HG03280 (cell line): ENCODE data around the gene DENND5A.
A peak's percentile ranks its signal among the peaks of the same experiment; 100 is the strongest.

Source experiments
- ATAC-seq: cut with Tn5 transposase; IDR thresholded peaks from one replicate; pipeline ENCODE4 v1.9.1; 2021; ENCODE audit warnings: mild to moderate bottlenecking, moderate library complexity; ENCODE audit not compliant: unreplicated experiment

The DENND5A gene

DNA sequence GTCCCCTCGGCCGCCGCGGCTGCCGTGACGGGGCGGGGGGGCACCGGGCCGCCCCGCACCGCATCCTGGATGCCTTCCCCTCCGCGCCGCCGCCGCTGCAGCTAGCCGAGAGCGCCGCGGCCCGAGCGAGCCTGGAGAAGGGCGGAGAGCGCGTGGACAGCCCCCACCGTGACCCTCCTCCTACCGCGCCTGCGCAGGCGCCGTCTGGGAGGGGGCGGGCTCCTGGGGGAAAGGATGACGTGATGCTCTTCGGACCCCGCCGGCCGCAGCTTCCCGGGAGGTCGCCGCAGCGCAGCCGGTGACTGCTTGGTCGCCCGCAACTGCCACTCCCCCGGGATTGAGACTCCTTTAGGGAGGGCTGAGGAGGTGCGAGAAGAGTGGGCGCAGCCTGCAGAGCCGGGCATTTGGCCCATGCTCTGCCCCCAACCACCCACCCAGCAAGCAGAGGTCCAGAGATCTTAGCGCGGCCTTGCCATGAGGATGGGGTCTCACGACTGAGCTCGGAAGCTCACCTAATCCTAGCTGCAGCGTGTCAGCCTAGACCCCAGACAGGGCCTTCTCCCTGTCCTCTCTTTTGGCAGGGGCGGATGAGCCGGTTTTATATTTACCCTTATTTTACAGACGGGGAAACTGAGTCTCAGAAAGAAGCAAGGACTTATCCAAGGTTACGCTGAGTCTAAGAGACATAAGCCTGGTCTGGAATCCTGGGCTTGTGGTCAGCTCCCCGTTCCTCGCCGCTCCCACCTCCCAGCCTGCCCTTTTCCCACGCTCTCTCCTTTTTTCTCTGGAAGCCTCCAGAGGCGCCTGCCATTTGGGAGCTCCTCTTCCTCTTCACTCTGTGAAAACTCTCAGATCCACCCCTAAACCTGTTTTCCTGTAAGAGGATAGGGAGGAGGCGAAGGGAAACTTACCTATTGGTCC, at the start of gene DENND5A:
DENND5A (minus strand) TSS at position 140 of the 921 bp plus-strand sequence. CDS start 281 bp downstream, outside the sequence.
- no peak for ATAC-seq

DNA sequence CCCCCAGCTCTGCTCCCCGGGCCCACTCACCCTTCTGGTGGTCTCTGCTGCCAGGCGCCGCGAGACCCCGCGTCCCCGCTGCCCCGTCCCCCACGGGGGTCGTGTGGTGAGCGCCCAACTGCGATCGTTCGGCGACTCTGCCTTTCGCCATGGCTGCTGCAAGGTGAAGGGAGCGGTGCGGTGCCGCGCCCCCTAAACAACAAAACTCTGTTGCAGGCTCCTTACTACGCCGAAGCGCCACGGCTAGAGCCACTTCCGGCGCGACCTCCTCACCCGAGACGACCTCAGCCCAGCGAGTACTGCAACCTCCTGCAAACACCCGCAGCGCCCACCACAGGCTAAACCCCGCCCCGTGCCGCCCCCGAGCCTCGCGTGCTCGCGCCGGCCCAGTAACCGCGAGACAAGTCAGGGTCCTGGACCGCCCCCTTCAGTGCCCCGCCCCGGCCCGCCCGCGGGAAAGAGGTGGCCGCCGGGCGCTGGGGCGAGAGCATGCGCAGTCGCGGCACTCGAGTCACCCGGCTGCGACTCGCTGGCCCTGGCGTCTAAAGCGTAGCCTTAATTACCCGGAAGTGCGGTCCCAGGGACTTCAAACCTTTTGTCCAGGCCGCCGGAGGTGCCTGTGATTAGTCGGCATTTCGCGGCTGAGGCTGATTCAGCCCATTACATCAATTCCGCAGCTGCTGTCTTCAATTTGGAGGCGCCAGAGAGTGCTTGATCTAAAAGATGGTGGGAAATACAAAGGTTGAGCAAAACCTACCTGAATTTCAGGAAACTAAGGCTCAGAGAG, 49.3 kb upstream of the DENND5A start, which contains the start of gene TMEM41B:
TMEM41B (minus strand) TSS at position 303 of the 787 bp plus-strand sequence; CDS start at position 151, 152 bp downstream.
- peak; percentile 98 for ATAC-seq

DNA sequence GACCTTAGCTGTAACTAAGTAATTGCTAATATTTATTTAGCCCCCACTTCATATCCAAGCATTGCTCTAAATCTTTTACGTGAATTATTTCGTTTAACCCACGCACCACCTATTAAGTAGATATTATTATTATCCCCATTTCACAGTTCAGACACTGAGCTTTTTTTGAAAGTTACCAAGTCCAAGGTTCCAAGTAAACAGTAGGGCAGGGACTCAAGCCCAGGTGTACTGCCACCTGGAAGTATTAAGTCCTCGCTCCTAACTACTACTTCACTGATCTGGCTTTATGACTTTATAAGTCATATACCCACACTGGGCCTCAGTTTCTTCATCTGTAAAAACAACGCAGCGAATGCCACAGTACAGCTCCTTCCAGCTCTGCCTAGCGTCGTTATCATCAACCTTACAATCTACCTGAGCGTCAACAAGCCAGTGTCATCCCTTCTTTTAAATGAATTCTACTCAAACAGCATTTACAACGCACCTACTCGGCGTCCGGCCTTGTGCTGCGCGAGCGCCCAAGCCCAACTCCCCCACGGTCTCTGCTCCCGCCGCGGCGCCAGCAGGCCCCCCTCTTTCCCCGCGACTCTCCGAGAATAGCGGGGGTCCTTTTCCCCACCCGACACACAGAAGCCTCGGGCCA, 48.6 kb upstream of the DENND5A start:
- peak; percentile 9 for ATAC-seq

- ATAC-seq, result no peak
These were observed 45.4 kb upstream of the DENND5A start for GRCh38 chr11:9310485-9311090.

- no peak for ATAC-seq
These were observed 39.0 kb upstream of the DENND5A start for GRCh38 chr11:9304178-9304577.

- ATAC-seq, result no peak
These were observed 37.3 kb upstream of the DENND5A start for GRCh38 chr11:9302448-9302847.

GRCh38 chr11:9301720-9302119, 36.6 kb upstream of the DENND5A start:
- no peak for ATAC-seq

- ATAC-seq, result no peak
These were observed 28.5 kb upstream of the DENND5A start for GRCh38 chr11:9293646-9294045.

- ATAC-seq, result no peak
These were observed 20.9 kb upstream of the DENND5A start for GRCh38 chr11:9285850-9286587.

DNA sequence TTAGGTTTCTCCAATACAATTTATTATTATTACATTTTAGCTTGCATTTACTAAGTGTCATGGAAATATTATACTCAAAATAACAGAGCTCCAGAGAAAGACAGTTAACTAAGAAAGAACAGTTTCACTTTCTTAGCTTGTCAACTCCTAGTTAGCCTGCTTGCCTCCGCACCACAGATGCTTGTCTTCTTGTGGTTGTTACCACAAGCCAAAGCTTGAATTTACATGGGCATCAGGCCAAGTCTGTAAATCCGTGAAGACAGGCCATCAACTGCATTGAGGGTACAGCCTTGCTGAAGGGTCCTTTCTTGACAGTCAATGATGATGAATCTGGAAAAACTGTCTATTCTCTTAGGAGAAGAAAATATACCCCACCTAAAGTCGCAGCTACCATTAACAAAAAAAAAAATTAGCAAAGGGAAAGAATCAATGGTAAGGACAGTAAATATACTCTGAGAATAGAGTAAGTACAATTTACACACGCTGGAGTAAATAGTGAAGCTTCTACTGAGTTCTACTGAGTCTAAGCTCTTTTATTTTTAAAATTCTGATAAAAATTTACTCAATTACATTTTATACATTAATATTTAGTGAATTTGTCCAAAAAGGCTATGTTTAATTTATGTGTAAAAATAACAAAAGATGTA, 15.6 kb upstream of the DENND5A start:
- ATAC-seq, result peak; percentile 87

DNA sequence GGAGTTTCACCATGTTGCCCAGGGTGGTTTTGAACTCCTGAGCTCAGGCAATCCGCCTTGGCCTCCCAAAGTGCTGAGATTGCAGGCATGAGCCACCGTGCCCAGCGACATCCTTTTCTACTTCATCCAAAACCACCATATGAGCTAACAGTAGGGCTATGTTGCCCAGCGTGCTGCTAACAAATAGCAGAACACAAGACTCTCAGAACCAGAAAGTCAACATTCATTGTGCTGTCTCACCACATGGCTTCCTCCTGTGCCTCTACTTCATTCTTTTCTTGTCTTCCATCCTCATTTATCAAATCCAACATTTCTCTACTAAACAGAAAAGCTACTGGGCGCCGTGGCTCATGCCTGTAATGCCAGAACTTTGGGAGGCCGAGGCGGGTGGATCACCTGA, 12.0 kb upstream of the DENND5A start:
- ATAC-seq, result no peak

DNA sequence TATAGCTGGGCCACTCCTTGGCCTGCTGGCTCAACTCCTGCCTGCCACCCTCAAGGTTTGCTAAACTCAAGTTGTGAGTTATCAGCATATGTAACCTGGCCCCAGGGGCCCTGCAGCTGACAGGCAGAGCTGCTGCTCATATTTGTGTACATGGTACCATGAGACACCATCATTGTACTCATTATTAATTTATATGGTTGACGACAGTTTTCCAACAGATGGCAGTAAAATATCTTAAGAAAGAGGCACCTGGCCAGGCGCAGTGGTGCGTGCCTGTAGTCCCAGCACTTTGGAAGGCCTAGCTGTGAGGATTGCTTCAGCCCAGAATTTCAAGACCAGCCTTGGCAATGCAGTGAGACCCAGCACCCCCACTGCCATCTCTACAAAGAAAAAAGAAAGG, 11.4 kb upstream of the DENND5A start:
- no peak for ATAC-seq

DNA sequence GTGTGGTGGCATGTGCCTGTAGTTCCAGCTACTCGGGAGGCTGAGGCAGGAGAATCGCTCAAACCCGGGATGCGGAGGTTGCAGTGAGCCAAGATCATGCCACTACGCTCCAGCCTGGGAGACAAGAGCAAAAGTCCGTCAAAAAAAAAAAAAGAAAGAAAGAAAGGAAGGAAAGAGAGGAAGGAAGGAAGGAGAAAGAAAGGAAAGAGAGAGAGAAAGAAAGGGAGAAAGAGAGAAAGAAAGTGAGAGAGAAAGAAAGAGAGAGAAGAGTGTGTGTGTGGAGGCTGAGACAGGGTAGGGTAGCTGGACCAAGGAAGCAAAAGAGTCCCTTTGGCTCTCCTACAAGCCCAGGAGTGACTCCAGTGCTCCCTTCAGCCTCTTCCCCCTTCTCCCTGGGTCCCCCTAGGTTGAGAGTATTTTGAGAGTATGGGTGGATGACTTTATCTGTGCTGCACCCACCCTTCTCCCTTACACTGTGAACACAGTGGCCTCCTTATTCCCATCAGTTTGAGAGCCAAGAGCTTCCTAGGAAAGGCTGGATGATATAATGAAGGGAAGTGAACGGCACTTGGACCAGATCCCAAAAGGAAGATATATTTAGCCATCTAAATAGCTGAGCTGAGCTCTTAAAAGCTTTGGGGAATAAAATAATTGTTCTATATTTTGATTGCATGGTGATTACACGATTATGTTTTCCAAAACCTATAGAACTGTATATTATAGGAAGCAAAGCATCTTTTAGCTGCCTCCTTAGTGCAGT, 9.5 kb upstream of the DENND5A start:
- no peak for ATAC-seq

DNA sequence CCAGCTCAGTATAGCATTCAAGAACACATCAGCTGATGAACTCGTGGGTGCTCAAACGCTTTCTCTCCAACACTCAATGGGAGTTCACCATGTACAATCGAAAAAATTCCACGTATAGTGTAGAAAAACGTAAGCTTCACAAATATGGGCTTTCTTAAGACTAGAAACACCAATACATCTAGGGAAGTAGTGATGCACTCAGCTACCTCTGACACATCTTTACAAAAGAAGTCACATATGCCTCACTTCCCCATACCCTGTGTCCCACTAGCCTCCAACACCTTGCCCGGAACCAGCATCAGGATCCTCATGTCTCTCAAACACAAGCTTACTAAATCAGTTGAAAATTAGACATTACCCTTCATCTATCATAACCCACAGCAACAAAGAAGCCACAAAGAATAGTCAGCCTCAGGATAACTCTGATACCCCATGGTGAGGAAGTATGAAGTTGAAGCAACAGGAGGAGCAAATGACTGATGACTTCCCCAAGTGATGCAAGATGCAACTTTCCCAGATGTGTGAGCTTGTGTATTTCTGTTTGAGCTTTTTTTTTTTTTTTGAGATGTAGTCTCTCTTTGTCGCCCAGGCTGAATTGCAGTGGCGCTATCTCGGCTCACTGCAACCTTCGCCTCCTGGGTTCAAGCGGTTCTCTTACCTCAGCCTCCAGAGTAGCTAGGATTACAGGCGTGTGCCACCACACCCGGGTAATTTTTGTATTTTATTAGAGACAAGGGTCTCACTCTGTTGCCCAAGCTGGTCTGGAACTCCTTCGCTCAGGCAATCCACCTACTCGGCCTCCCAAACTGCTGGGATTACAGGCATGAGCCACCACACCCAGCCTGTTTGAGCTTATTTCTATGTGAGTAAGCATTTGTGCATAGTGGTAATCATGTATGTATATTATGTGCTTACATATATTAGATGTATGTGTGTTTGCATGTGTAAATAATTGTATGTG, 8.5 kb upstream of the DENND5A start:
- no peak for ATAC-seq

- no peak for ATAC-seq
These were observed 4.4 kb upstream of the DENND5A start for GRCh38 chr11:9269492-9270013.

DNA sequence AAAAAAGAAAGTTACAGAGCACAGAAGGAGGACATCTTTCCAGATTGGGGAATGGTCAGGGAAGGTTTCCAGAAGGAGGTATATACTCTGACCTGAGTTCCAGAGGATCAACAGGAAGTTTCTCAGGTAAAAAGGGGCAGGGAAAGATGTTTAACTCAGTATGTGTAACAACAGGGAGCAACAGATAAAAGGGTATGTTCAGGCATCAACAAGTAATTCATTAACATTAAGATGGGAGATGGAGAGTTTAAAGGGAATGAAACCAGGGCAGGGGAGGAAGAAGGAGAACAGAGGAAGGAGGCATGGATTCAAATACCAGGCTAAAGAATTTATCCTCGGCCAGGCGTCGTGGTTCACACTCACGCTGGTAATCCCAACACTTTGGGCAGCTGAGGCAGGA, 2.5 kb upstream of the DENND5A start:
- ATAC-seq, result no peak

DNA sequence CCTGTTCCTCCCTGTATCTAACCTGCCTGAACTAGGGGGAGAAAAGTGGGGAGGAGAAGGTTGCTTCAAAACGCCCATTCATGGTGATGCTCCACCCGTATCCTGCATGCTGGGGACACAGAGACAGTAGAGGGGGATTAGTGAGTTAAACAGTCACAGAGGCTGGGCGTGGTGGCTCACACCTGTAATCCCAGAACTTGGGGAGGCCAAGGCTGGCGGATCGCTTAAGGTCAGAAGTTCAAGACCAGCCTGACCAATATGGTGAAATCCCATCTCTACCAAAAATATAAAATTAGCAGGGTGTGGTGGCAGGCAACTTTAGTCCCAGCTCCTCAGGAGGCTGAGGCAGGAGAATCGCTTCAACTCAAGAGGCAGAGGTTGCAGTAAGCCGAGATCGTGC, 1.8 kb upstream of the DENND5A start:
- ATAC-seq, result no peak
